HG02642 (cell line): ENCODE data around the gene STON2.

ENCODE experiments used
- ATAC-seq: cut with Tn5 transposase; IDR thresholded peaks from one replicate; pipeline ENCODE4 v1.9.1; 2021; ENCODE audit warnings: mild to moderate bottlenecking; ENCODE audit not compliant: unreplicated experiment, poor library complexity

STON2 gene

DNA sequence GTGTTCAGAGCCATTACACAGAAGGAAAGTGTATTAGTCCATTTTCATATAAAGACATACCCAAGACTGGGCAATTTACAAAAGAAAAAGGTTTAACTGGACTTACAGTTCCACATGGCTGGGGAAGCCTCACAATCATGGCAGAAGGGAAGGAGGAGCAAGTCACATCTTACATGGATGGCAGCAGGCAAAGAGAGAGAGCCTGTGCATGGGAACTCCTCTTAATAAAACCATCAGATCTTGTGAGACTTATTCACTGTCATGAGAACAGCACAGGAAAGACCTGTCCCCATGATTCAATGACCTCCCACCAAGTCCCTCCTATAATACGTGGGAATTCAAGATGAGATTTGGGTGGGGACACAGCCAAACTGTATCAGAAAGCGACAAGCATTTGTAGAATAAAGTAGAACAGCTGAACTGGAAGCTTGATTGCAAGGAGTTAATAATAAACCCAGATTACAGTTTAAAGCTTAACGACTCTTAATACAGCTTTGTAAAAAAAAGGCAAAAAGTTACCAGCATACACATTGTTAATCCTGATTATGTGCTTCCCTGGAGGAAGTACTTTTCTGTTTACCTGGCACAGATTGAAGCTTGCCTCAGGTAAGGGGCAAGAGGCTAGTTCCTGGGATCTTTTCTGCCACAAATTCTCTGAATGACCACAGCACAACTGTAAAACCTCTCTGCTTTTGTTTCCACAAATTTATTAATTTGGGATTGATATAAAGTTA is 18.1 kb upstream of the STON2 start:
- ATAC-seq: no peak

- no peak for ATAC-seq
Observed at GRCh38 chr14:81416981-81417380, 16.9 kb upstream of the STON2 start.

DNA sequence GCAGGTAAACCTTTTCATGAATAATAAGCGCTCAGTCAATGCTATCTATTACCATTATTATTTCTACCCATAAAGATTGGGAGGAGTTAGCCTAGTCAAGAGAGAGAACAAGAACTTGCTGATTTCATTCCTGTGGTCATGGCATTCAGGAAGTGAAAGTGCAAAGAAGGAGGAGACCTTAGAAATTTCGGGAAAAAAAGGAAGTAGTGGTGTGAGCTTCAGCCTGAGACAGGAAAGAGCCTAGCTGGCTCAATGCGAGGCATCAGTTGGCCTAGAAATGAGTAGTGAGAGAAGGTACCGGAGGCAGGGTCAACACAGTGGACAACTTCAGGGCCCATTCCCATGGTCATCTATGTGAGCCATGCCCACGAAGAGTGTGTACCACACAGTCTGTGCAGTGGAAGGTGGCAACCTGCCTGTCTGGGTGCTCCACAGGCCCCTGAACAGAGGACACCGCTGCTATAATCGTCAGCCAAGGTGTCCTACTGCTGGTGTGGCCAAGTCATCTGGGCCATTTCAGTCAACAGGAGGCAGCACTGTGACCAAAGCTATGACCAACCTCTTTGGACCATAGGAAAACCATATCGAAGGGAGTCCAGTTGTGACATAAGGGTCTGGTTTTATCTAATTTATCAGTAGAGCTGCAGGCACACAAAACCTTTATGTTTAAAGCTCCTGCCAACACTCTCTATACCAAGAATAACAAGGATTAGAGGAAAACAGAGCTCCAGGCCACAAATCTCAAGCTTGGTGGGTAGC is 16.2 kb upstream of the STON2 start:
- ATAC-seq: no peak

- ATAC-seq: no peak
Observed at GRCh38 chr14:81415781-81416180, 15.7 kb upstream of the STON2 start.

GRCh38 chr14:81414123-81414522 is 14.0 kb upstream of the STON2 start:
- no peak for ATAC-seq

GRCh38 chr14:81412779-81413178 is 12.7 kb upstream of the STON2 start:
- no peak for ATAC-seq

GRCh38 chr14:81408595-81408994 is 8.5 kb upstream of the STON2 start:
- ATAC-seq: no peak

DNA sequence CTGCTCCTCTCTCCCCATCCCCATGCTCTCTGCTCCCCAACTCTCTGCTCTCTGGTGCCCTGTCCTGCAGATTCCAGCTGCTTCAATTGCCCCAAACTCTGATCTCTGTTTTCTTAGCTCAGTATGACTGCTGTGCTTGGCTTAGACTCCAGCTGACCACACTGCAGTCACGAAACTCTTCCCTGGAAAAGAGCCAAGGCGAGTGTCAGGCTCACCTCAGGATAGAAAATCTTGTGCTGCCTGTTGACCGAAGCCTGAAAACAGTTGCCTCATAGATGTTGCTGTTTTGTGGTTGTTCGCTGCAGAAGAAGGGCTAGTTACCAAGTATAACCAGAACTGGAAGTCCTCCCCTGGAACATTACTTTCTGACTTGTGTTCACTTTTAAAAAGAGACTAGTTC is 6.7 kb upstream of the STON2 start:
- ATAC-seq: no peak

GRCh38 chr14:81402123-81402495 is 2.0 kb upstream of the STON2 start:
- peak; percentile 18 for ATAC-seq

DNA sequence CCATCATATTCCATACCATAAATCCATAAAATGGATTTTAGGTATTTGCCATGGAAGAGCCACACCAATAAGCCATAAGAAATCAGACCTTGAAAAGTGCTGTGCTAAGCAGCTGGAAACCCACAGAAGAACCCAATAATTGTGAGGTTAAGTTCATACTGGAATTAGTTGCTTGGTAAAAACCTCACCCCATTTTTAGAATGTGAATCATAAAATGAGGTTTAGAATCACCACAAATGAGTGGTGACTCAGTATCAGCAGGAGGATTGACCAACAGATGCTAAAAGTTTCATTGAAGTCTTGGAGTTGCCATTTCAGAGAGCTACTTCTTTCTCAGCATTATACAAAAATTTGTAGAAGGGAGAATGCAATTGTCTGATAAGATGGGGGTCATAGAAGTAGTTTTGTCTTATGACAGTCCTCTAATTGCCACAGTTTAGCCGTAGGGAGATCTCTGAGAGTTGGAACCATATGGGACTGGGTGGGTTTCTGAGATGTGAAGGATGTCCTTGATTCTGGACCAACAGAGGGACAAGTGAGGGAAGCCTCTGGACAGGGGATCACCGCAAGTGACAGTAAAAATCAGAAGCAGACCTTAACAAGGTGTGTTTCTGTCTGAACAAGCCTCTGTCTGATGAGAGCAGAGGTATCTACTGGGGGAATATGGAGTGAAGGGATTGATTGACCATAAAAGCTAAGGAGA is 1.4 kb upstream of the STON2 start:
- peak; percentile 58 for ATAC-seq

GRCh38 chr14:81400852-81401251 is 728 bp upstream of the STON2 start:
- ATAC-seq: no peak

- ATAC-seq: no peak
Observed at GRCh38 chr14:81398196-81398891, 1.8 kb downstream of the STON2 start.

GRCh38 chr14:81396113-81396512 is 4.0 kb downstream of the STON2 start:
- no peak for ATAC-seq

DNA sequence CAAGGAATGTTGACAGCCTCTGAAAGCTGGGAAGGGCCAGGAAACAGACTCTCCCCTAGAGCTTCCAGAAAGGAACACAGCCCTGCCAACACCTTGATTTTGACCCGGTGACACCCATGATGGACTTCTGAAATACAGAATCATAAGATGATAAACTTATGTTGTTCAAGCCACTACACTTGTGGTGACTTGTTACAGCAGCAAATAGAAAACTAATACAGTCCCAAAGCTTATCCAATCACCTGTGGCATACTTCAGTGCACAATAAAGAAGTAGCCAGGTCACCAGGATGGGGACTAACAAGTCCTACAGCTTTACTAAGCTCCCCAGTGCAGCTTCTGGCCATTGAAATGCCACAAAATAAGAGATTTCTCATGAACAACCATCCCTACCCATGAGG is 5.4 kb downstream of the STON2 start:
- ATAC-seq: no peak

DNA sequence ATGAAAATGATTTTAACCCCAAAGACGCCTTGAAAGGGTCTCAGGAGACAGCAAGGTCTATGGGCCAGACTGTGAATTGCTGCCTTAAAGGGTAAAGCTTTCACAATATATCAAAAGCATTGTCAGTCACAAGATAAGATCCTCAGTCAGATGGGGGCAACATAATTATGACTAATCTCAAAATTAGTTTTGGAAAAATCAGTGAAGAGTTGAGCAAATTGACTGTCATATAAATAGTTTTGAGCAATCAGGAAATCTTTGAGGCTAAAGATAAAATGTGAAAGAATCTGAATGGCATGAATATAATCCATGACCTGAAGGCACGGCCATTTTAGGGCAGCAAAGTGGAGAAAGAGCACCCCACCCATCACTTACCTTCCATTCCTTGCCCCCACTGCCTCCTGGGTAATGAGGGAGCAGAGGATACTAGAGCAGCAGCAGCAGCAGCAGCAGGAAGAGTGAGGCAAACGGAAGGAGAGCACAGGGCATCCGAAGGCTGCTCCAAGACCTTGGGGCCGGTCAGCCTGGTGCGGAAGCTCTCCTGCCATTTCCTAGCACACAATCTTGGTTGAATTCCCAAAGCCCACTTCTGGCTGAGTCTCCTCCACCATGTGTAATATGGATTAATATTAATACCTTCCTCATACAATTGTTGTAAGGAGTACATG is 7.0 kb downstream of the STON2 start:
- no peak for ATAC-seq

DNA sequence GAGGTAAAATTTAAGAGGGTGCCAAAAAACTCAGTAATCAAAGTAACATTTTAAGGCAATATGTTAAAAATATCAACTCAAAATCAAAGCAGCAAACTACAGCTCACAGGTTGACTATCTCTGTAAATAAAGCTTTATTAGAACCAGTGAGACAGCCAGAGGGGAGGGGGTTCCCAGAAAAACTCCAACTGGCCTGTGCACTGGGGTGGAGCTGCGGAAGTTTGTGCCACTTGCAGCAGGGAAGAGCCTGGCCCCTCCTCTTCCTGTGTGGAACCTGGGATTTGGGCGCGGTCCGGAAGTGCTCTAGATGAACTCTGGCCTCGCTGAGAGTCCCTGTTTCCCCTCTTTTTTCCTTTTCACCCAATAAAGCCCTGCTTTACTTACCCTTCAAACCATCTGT is 8.1 kb downstream of the STON2 start:
- ATAC-seq: no peak

DNA sequence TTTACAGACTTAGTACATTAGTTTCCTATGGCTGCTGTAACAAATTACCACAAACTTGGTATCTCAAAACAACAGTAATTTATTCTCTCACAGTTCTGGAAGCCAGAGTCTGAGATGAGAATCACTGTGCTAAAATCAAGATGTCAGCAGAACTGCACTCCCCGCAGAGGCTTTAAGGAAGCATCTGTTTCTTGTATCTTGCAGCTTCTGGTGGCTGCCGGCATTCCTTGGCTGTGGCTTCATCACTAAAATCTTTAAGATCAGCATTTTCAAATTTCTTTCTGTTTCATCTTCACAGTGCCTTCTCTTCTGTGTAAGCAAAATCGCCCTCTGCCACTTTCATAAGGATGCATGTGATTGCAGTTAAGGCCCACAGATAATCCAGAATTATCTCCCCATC is 9.4 kb downstream of the STON2 start:
- no peak for ATAC-seq

DNA sequence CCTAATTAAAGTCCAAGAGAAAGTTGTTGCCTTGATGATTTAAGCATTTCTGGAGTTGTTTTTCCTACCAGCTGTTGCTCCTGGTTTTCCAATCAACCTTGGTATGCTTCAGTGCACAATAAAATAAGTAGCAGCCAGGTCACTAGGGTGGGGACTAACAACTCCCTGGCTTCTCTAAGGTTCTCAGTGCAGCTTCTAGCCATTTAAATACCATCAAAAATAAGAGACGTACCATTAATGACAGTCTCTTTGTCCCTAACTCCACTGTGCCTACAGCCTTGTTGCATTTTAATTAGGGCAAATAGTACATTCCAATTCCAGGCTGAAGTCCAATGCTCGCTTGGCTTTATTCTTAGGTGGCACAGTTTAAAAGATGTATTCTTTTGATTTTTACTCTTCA is 11.8 kb downstream of the STON2 start:
- no peak for ATAC-seq

GRCh38 chr14:81386290-81386745 is 13.8 kb downstream of the STON2 start:
- ATAC-seq: no peak

DNA sequence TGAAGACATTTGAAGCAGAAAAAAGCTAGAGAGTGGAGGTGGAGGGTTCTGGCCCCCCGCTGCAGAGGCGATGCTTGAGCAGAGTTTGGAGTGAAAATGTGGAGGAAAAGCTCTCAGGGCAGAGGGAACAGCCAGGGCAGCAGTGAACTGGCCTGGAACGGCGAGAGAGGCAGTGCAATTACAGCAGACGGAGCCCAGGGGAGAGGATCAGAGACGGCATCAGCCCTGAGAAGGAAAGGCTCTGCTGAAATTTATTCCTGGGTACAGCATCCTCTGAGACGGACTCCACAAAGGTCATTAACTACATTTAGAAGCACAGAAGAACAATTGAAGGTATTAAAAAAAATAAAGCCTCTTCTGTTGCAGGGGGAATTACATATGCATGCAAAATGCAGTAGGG is 14.2 kb downstream of the STON2 start:
- ATAC-seq: no peak
